ENCODE results near the gene VPS51. TPM values are rescaled to one million over a fixed set of nuclear protein-coding genes. Genes with fewer than 3 reads are reported as not detected.

The VPS51 gene
- total RNA-seq, 2 donors from 2014 or later: 323 to 542 TPM

- Histone ChIP-seq H3K27me3 (replicated peaks; ENCODE audit: insufficient read depth) (no peaks in the 10 kb centered on the region), H3K36me3 (no peaks in the 10 kb centered on the region), H3K4me1 (replicated peaks) (no peaks in the 10 kb centered on the region), H3K27ac (no peak overlapping the region), H3K4me3 (no peak overlapping the region), H3K9me3 (no peaks in the 10 kb centered on the region)
- TF ChIP-seq CTCF (IDR thresholded peaks at IDR 0.05) (no peak), POLR2AphosphoS5 (IDR thresholded peaks at IDR 0.05) (no peak), POLR2A (IDR thresholded peaks at IDR 0.05) (no peak)
- 84% methylated on average over 7 of the region's 7 CpGs for WGBS
- intact Hi-C loops (cut with DNase I): no loop called here
- DNase-seq (ENCODE audit: low spot score): no peak
These were observed 30.2 kb upstream of the VPS51 start for GRCh38 chr11:65065851-65066250.

GRCh38 chr11:65066315-65066714, 29.7 kb upstream of the VPS51 start:
- no peaks in the 10 kb centered on the region for H3K9me3 ChIP-seq
- no peaks in the 10 kb centered on the region for H3K36me3 ChIP-seq
- TF ChIP-seq CTCF (IDR thresholded peaks at IDR 0.05) (no peak), POLR2AphosphoS5 (IDR thresholded peaks at IDR 0.05) (no peak), POLR2A (IDR thresholded peaks at IDR 0.05) (no peak)
- WGBS: 67% methylated on average over 11 of the region's 11 CpGs
- no peak overlapping the region for H3K27ac ChIP-seq
- no peak overlapping the region for H3K4me3 ChIP-seq
- H3K27me3 ChIP-seq (replicated peaks; ENCODE audit: insufficient read depth): no peaks in the 10 kb centered on the region
- no peaks in the 10 kb centered on the region for H3K4me1 ChIP-seq (replicated peaks)
- intact Hi-C loops (cut with DNase I): no loop called here
- DNase-seq (ENCODE audit: low spot score): no peak

- H3K9me3 ChIP-seq: no peaks in the 10 kb centered on the region
These were observed 29.2 kb upstream of the VPS51 start for GRCh38 chr11:65066805-65067291.

GRCh38 chr11:65067446-65067845, 28.6 kb upstream of the VPS51 start:
- no peaks in the 10 kb centered on the region for H3K4me1 ChIP-seq (replicated peaks)
- DNase-seq (ENCODE audit: low spot score): no peak
- intact Hi-C loops (cut with DNase I): no loop called here
- 83% methylated on average over 10 of the region's 10 CpGs for WGBS
- no peak overlapping the region for H3K27ac ChIP-seq
- H3K27me3 ChIP-seq (replicated peaks; ENCODE audit: insufficient read depth): no peaks in the 10 kb centered on the region
- H3K36me3 ChIP-seq: no peaks in the 10 kb centered on the region
- H3K4me3 ChIP-seq: no peak overlapping the region
- H3K9me3 ChIP-seq: no peaks in the 10 kb centered on the region
- no peak for TF ChIP-seq POLR2A (IDR thresholded peaks at IDR 0.05)
- TF ChIP-seq POLR2AphosphoS5 (IDR thresholded peaks at IDR 0.05): no peak
- TF ChIP-seq CTCF (IDR thresholded peaks at IDR 0.05): no peak

More at GRCh38 chr11:65066805-65067291, 29.2 kb upstream of the VPS51 start:
- no peak for DNase-seq (ENCODE audit: low spot score)
- WGBS: 76% methylated on average over 4 of the region's 4 CpGs
- intact Hi-C loops (cut with DNase I): no loop called here
- Histone ChIP-seq H3K4me1 (replicated peaks) (no peaks in the 10 kb centered on the region), H3K4me3 (no peak overlapping the region), H3K36me3 (no peaks in the 10 kb centered on the region), H3K27ac (no peak overlapping the region), H3K27me3 (replicated peaks; ENCODE audit: insufficient read depth) (no peaks in the 10 kb centered on the region)
- TF ChIP-seq CTCF (IDR thresholded peaks at IDR 0.05): no peak
- TF ChIP-seq POLR2A (IDR thresholded peaks at IDR 0.05): no peak

GRCh38 chr11:65069217-65069616, 26.8 kb upstream of the VPS51 start:
- Histone ChIP-seq H3K4me1 (replicated peaks) (no peaks in the 10 kb centered on the region), H3K36me3 (no peaks in the 10 kb centered on the region), H3K27me3 (replicated peaks; ENCODE audit: insufficient read depth) (no peaks in the 10 kb centered on the region), H3K9me3 (no peaks in the 10 kb centered on the region), H3K4me3 (no peak overlapping the region), H3K27ac (no peak overlapping the region)
- no peak for DNase-seq (ENCODE audit: low spot score)
- no peak for TF ChIP-seq CTCF (IDR thresholded peaks at IDR 0.05)
- no peak for TF ChIP-seq POLR2AphosphoS5 (IDR thresholded peaks at IDR 0.05)
- TF ChIP-seq POLR2A (IDR thresholded peaks at IDR 0.05): no peak
- intact Hi-C loops (cut with DNase I): no loop called here
- WGBS: 56% methylated on average over 9 of the region's 9 CpGs
